ENCODE data around the gene TASOR. TPM values are rescaled to one million over a fixed set of nuclear protein-coding genes. Genes with fewer than 3 reads are reported as not detected.

TASOR gene, protein sequence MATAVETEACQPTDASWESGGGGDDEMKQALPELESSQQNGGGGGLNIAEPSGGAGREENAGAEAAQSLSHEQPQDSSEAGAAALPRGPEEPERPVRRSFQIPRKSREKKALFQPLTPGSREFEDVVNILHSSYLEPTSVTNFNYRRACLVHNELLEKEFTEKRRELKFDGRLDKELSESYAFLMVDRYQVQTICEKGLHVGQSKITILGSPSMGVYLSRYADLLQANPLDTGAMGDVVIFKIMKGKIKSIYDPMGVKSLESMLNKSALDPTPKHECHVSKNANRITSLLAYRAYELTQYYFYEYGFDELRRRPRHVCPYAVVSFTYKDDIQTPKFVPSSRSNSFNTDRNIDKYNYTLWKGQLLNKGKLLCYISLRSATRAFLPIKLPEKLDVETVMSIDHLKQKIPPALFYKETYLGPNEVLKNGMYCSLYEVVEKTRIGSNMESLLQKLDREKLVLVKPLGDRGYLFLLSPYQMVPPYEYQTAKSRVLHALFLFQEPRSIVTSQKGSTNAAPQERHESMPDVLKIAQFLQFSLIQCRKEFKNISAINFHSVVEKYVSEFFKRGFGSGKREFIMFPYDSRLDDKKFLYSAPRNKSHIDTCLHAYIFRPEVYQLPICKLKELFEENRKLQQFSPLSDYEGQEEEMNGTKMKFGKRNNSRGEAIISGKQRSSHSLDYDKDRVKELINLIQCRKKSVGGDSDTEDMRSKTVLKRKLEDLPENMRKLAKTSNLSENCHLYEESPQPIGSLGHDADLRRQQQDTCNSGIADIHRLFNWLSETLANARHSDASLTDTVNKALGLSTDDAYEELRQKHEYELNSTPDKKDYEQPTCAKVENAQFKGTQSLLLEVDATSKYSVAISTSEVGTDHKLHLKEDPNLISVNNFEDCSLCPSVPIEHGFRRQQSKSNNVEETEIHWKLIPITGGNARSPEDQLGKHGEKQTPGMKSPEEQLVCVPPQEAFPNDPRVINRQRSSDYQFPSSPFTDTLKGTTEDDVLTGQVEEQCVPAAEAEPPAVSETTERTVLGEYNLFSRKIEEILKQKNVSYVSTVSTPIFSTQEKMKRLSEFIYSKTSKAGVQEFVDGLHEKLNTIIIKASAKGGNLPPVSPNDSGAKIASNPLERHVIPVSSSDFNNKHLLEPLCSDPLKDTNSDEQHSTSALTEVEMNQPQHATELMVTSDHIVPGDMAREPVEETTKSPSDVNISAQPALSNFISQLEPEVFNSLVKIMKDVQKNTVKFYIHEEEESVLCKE (N-terminal part only)
- total RNA-seq (100 to 1,000 TPM in 1 of 5 experiments, 10 to 100 TPM in 4; 61.8 to 113 (median 75.2) TPM), polyA plus RNA-seq (10 to 100 TPM; 24.5 to 26.7 TPM), total RNA-seq (155 reads per million, percentile 90 among the genes with 10 or more reads in this experiment)

DNA sequence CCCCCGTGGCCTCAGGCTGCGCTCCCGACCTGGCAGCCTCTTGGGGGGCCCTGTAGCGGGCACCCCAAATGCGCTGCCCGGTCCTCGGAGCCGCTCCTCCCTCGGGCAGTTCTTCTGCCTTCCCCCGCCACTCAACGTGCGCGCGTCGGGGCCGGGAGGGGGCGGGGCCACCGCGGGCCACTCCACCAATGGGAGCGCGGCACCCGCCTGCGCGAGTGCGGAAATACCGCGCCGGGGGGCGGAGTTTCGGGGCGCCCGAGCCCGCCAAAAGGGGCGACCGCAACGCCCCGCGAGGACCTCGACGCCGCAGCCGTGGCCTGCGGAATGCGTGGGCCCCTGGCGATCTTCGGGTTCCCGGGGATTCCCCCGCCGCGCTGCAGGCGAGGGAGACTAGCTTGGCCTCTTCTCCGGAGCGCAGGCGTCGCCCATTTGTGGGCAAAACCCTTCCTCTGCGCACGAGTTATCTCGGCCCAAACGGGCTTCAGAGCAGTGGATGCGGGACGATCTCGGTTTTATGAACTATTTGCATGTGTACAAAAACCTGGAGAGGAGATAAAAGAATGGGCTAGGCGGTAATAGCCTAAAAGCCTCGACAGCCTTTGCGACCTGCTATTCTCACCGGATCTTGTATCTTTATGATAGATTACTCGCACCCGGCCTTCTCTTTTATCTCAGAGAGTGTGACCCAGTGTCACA lies at the start of gene TASOR:
TSS of gene TASOR (minus strand) at position 144 of the 696 bp plus-strand sequence. CDS start 259 bp downstream, outside the sequence.
- peak within 1 kb of the TSS; percentile 88 to 100 (median 94) for H3K4me3 Mint-ChIP-seq
- peaks cover 0 to 11% (median 0%) of the 10 kb centered on the region in 11 donors for H3K9me3 Mint-ChIP-seq
- ChIA-PET CTCF (interaction anchor here (1.0 to 1.5 kb wide), 2 partner anchors 12 to 166 kb away, joined by 3 to 4 read pairs; no protein-coding TSS in a partner anchor), POLR2A (interaction anchor here (0.5 to 2.8 kb wide), 22 partner anchors 9 to 873 kb away, joined by 3 to 54 read pairs (median 4); partner anchors contain the start of genes ARHGEF3, CCDC66 and PDE12)
- peaks cover 0 to 40% (median 22%) of the 10 kb centered on the region in 5 donors for H3K36me3 Mint-ChIP-seq
- Histone ChIP-seq H3K4me3 (ENCODE audit: low read length) (peak within 1 kb of the TSS; percentile 93), H3K27me3 (ENCODE audit: control insufficient read depth in 2 of 2, insufficient read depth in 2 of 2, low read length in 2 of 2) (no peaks in the 10 kb centered on the region), H3K36me3 (ENCODE audit: control insufficient read depth in 2 of 3, insufficient read depth in 3 of 3, low read length in 3 of 3) (peaks cover 0 to 7% (median 0%) of the 10 kb centered on the region in 3 experiments), H3K4me1 (ENCODE audit: control insufficient read depth in 2 of 2, insufficient read depth in 2 of 2, low read length in 2 of 2) (peaks cover 33 to 34% of the 10 kb centered on the region in 2 donors), H3K27ac (ENCODE audit: low read depth, low read length) (peak within 1 kb of the TSS; percentile 92), H3K9me3 (ENCODE audit: control insufficient read depth in 2 of 3, low read length in 3 of 3) (no peaks in the 10 kb centered on the region)
- H3K4me1 Mint-ChIP-seq: peaks cover 25 to 49% (median 43%) of the 10 kb centered on the region in 7 donors
- no peaks in the 10 kb centered on the region for H3K27me3 Mint-ChIP-seq
- intact Hi-C loops (cut with micrococcal nuclease): loop anchor here (1.0 to 5.0 kb wide), 9 partner anchors 10 to 1750 kb away; partner anchors contain the start of genes APPL1 (in 2 of the 2), HTD2 (in 1 of the 2), PDHB (in 1 of the 2) and RPP14 (in 1 of the 2)
- peak; percentile 76 to 91 (median 86) for DNase-seq
- peak; percentile 94 for ATAC-seq
- H3K27ac Mint-ChIP-seq: peak within 1 kb of the TSS; percentile 90 to 100 (median 94)

DNA sequence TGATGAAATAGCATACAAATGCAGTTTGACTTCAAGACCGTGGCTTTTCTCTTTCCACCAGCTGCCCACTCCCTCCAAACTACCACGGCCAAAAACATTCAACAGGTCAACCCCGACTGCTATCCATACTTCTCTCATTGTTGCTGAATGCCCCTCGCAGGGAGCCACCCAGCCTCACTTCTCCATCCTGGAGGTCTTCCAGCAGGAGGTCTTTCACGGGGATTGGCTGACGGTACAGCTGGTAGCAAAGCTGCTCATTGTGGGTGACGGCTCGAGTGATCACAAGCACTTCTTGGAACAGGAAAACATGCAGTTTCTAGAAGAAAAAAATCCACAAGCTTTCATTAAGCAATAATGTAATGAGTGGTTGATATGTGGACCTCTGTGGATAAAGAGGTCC lies 49.0 kb upstream of the TASOR start:
- POLR2A ChIA-PET: interaction anchor here (1.4 kb wide), 1 partner anchor 57 kb away, joined by 3 read pairs; no protein-coding TSS in a partner anchor
- Histone ChIP-seq H3K4me3 (ENCODE audit: low read length) (no peak overlapping the region), H3K27me3 (ENCODE audit: control insufficient read depth in 2 of 2, insufficient read depth in 2 of 2, low read length in 2 of 2) (no peaks in the 10 kb centered on the region), H3K36me3 (ENCODE audit: control insufficient read depth in 2 of 3, insufficient read depth in 3 of 3, low read length in 3 of 3) (peaks cover 39 to 76% (median 39%) of the 10 kb centered on the region in 3 experiments), H3K9me3 (ENCODE audit: control insufficient read depth in 2 of 3, low read length in 3 of 3) (no peaks in the 10 kb centered on the region), H3K27ac (ENCODE audit: low read depth, low read length) (no peak overlapping the region), H3K4me1 (ENCODE audit: control insufficient read depth in 2 of 2, insufficient read depth in 2 of 2, low read length in 2 of 2) (peaks cover 15 to 32% of the 10 kb centered on the region in 2 donors)
- H3K36me3 Mint-ChIP-seq: peaks cover 23 to 74% (median 59%) of the 10 kb centered on the region in 5 donors
- no peaks in the 10 kb centered on the region for H3K9me3 Mint-ChIP-seq
- peaks cover 9 to 61% (median 52%) of the 10 kb centered on the region in 7 donors for H3K4me1 Mint-ChIP-seq
- no peak overlapping the region for H3K4me3 Mint-ChIP-seq
- CTCF ChIA-PET: interaction anchor here (0.6 to 1.4 kb wide), 2 partner anchors 14 to 28 kb away, joined by 3 read pairs; no protein-coding TSS in a partner anchor
- H3K27me3 Mint-ChIP-seq: no peaks in the 10 kb centered on the region
- intact Hi-C loops (cut with micrococcal nuclease): no loop called here
- peak overlapping the region in 7 of 9 donors; percentile 41 to 87 (median 68) for H3K27ac Mint-ChIP-seq
- DNase-seq (no peak), ATAC-seq (no peak)

DNA sequence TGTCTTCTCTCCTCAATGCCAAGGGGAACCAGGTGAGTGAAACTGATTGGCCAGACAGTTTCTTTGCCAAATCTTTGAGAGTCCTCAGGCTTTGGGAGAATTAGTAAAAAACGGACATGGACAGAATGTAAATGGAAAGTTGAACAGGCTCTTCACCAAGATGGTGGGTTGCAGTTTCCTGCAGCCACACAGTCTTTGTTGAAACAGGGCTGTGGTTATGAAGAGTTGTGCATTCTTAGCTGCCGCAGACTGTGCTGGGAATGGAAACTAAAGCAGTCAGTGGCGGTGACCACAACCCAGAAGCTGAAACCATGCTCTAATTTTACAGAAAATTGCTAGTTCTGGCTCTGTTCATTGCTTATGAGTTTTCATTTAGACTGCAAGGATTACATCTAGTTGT lies 42.1 kb upstream of the TASOR start:
- intact Hi-C loops (cut with micrococcal nuclease): loop anchor here (1.0 to 5.0 kb wide), 8 partner anchors 12 to 192 kb away; partner anchors contain the start of gene TASOR (in 1 of the 2)
- POLR2A ChIA-PET: interaction anchor here (0.5 to 2.7 kb wide), 8 partner anchors 26 to 192 kb away, joined by 3 to 14 read pairs (median 4); partner anchors contain the start of genes ARHGEF3 and TASOR
- H3K27ac ChIP-seq (ENCODE audit: low read depth, low read length): peak overlapping the region; percentile 51
- Mint-ChIP-seq H3K27me3 (no peaks in the 10 kb centered on the region), H3K27ac (peak overlapping the region; percentile 63 to 98 (median 90)), H3K36me3 (peaks cover 24 to 71% (median 65%) of the 10 kb centered on the region in 5 donors), H3K4me1 (peaks cover 12 to 70% (median 51%) of the 10 kb centered on the region in 7 donors), H3K4me3 (peak overlapping the region; percentile 55 to 87 (median 72)), H3K9me3 (peaks cover 0 to 5% (median 0%) of the 10 kb centered on the region in 11 donors)
- peak; percentile 88 for ATAC-seq
- no peaks in the 10 kb centered on the region for H3K9me3 ChIP-seq (ENCODE audit: control insufficient read depth in 2 of 3, low read length in 3 of 3)
- H3K27me3 ChIP-seq (ENCODE audit: control insufficient read depth in 2 of 2, insufficient read depth in 2 of 2, low read length in 2 of 2): no peaks in the 10 kb centered on the region
- H3K36me3 ChIP-seq (ENCODE audit: control insufficient read depth in 2 of 3, insufficient read depth in 3 of 3, low read length in 3 of 3): peaks cover 18 to 50% (median 28%) of the 10 kb centered on the region in 3 experiments
- peak in 7 of 9 donors; percentile 27 to 61 (median 44) for DNase-seq
- H3K4me1 ChIP-seq (ENCODE audit: control insufficient read depth in 2 of 2, insufficient read depth in 2 of 2, low read length in 2 of 2): peaks cover 20 to 31% of the 10 kb centered on the region in 2 donors
- CTCF ChIA-PET: interaction anchor here (1.0 to 2.7 kb wide), 3 partner anchors 12 to 74 kb away, joined by 3 to 8 read pairs (median 5); no protein-coding TSS in a partner anchor
- H3K4me3 ChIP-seq (ENCODE audit: low read length): no peak overlapping the region

DNA sequence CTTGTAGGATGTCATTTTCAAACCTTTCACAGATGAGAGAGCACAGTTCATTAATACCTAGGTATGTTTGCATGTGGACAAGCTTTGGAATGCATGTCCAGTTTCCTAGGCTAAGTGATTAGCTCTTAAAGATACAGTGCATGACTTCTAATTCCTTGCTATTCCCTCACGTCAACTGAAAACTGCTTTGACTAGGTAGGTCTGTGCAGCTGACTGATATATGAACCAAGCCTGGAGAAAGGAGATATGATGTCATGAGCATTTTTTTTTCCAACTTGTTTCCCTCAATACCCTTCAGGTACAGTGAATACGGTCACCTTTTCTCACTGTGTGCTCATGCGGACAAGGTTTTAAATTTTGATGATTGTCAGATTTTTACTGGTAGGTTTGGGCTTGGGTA lies 41.6 kb upstream of the TASOR start:
- ATAC-seq: no peak
- peak overlapping the region in 7 of 9 donors; percentile 82 to 98 (median 90) for H3K27ac Mint-ChIP-seq
- no peaks in the 10 kb centered on the region for H3K27me3 Mint-ChIP-seq
- H3K9me3 Mint-ChIP-seq: peaks cover 0 to 5% (median 0%) of the 10 kb centered on the region in 11 donors
- CTCF ChIA-PET: interaction anchor here (1.0 to 2.7 kb wide), 2 partner anchors 11 to 75 kb away, joined by 3 to 8 read pairs; no protein-coding TSS in a partner anchor
- H3K27me3 ChIP-seq (ENCODE audit: control insufficient read depth in 2 of 2, insufficient read depth in 2 of 2, low read length in 2 of 2): no peaks in the 10 kb centered on the region
- H3K4me3 ChIP-seq (ENCODE audit: low read length): no peak overlapping the region
- H3K36me3 Mint-ChIP-seq: peaks cover 24 to 72% (median 64%) of the 10 kb centered on the region in 5 donors
- H3K9me3 ChIP-seq (ENCODE audit: control insufficient read depth in 2 of 3, low read length in 3 of 3): no peaks in the 10 kb centered on the region
- intact Hi-C loops (cut with micrococcal nuclease): loop anchor here (1.0 to 5.0 kb wide), 9 partner anchors 11 to 193 kb away; partner anchors contain the start of gene TASOR (in 1 of the 2)
- no peak overlapping the region for H3K27ac ChIP-seq (ENCODE audit: low read depth, low read length)
- peak overlapping the region in 8 of 10 donors; percentile 42 to 85 (median 60) for H3K4me3 Mint-ChIP-seq
- H3K4me1 Mint-ChIP-seq: peaks cover 16 to 75% (median 56%) of the 10 kb centered on the region in 7 donors
- DNase-seq: no peak
- H3K4me1 ChIP-seq (ENCODE audit: control insufficient read depth in 2 of 2, insufficient read depth in 2 of 2, low read length in 2 of 2): peaks cover 20 to 31% of the 10 kb centered on the region in 2 donors
- POLR2A ChIA-PET: interaction anchor here (0.9 to 2.7 kb wide), 6 partner anchors 27 to 76 kb away, joined by 3 to 14 read pairs (median 4); partner anchors contain the start of genes ARHGEF3 and TASOR
- peaks cover 17 to 45% (median 27%) of the 10 kb centered on the region in 3 experiments for H3K36me3 ChIP-seq (ENCODE audit: control insufficient read depth in 2 of 3, insufficient read depth in 3 of 3, low read length in 3 of 3)

DNA sequence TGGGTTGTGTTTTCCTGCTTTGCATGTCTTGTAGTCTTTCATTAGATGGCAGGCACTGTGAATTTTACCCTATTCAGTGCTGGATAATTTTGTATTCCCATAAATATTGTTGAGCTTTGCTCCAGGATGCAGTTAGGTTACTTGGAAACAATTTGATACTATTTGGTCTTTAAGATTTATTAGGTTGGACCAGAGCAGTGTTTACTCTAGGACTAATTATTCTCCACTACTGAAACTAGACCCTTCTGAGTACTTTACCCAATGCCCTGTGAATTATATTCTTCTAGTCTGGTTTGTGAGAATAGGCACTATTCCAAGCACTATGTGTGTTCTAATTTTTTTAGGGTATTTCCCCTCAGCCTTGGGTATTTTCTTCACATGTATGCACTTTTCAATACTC lies 37.8 kb upstream of the TASOR start:
- CTCF ChIA-PET: interaction anchor here (1.2 kb wide), 1 partner anchor 79 kb away, joined by 3 read pairs; no protein-coding TSS in a partner anchor
- H3K36me3 Mint-ChIP-seq: peaks cover 14 to 53% (median 33%) of the 10 kb centered on the region in 5 donors
- POLR2A ChIA-PET: interaction anchor here (1.0 kb wide), 2 partner anchors 9 to 78 kb away, joined by 4 to 6 read pairs; no protein-coding TSS in a partner anchor
- peak overlapping the region in 2 of 10 donors; percentile 17 to 39 for H3K4me3 Mint-ChIP-seq
- H3K4me1 Mint-ChIP-seq: peaks cover 22 to 62% (median 50%) of the 10 kb centered on the region in 7 donors
- Histone ChIP-seq H3K36me3 (ENCODE audit: control insufficient read depth in 2 of 3, insufficient read depth in 3 of 3, low read length in 3 of 3) (peaks cover 0 to 11% (median 5%) of the 10 kb centered on the region in 3 experiments), H3K9me3 (ENCODE audit: control insufficient read depth in 2 of 3, low read length in 3 of 3) (no peaks in the 10 kb centered on the region), H3K27me3 (ENCODE audit: control insufficient read depth in 2 of 2, insufficient read depth in 2 of 2, low read length in 2 of 2) (no peaks in the 10 kb centered on the region), H3K27ac (ENCODE audit: low read depth, low read length) (no peak overlapping the region), H3K4me3 (ENCODE audit: low read length) (no peak overlapping the region), H3K4me1 (ENCODE audit: control insufficient read depth in 2 of 2, insufficient read depth in 2 of 2, low read length in 2 of 2) (peaks cover 7 to 20% of the 10 kb centered on the region in 2 donors)
- H3K27ac Mint-ChIP-seq: peak overlapping the region in 6 of 9 donors; percentile 39 to 89 (median 64)
- intact Hi-C loops (cut with micrococcal nuclease): loop anchor here in 1 of 2 donors (5.0 kb wide), 1 partner anchor 36 kb away; no protein-coding TSS in a partner anchor
- H3K9me3 Mint-ChIP-seq: peaks cover 0 to 12% (median 4%) of the 10 kb centered on the region in 11 donors
- ATAC-seq (no peak), DNase-seq (no peak)
- H3K27me3 Mint-ChIP-seq: no peaks in the 10 kb centered on the region
